ENCODE measurements around the gene GFRA1.

GFRA1 gene, protein sequence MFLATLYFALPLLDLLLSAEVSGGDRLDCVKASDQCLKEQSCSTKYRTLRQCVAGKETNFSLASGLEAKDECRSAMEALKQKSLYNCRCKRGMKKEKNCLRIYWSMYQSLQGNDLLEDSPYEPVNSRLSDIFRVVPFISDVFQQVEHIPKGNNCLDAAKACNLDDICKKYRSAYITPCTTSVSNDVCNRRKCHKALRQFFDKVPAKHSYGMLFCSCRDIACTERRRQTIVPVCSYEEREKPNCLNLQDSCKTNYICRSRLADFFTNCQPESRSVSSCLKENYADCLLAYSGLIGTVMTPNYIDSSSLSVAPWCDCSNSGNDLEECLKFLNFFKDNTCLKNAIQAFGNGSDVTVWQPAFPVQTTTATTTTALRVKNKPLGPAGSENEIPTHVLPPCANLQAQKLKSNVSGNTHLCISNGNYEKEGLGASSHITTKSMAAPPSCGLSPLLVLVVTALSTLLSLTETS

DNA sequence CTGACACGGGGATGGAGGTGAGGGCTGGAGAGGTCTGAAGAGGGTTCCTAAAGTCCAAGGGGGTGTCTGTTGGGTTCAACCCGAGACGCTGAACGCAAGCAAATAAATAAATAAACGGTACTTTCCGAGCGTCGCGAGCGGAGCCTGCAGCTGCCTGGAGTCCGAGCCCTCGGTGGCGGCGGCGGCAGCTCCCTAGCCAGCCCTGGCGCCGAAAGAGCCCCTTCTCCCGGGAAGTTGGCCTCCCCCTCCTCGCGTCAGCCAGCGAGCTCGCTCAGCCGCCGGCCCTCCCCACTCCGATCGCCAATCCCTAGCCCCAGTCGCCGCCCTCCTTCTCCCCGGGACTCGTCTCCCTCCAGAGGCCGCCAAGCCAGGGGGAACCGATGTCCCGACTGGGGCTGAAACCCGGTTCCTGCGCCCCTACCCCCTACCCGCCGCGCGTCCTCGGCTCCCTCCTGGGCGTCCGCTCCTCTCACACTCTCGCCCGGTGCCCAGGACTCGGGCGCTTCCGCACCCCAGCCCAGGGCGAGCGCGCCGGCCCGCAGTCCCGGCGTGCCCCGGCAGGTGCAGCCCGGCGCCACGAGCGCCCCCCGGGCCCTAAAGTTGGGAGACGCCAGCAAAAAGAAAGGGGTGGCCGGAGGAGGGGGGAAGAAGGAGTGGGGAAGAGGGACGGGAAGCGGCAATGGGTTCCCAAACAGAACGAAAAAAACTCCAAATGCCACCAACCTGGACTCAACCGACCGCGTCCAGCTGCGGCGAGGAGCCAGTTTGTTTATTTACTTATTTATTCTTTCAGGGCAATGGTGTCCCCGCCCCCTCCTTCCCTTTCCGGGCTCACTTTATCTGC lies at the start of gene GFRA1:
Gene GFRA1, minus strand, starts transcription at position 767 of the 844 bp plus-strand sequence. CDS start 1,177 bp downstream, outside the sequence.
- no peak for DNase-seq (ENCODE audit: low read depth in 2 of 2)

DNA sequence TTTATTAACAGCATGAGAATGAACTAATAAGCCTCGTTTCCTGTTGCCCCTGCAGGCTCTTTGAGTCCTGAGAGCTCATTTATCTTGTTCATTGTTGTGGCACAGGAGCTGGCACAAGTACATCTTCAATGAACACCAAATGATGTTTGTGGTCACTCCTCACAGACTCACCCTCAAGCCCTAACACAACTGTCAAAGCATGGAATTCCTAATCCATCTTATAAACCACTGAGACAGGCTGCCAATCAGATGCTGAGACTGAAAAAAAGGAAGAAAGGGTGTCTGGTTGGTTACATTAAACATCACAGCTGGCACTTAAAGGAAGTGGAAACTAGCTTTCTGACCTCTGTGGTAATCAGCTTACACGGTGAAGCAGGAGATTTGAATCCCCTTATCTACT lies 43.5 kb upstream of the GFRA1 start:
- DNase-seq (ENCODE audit: low read depth in 2 of 2), result no peak

DNA sequence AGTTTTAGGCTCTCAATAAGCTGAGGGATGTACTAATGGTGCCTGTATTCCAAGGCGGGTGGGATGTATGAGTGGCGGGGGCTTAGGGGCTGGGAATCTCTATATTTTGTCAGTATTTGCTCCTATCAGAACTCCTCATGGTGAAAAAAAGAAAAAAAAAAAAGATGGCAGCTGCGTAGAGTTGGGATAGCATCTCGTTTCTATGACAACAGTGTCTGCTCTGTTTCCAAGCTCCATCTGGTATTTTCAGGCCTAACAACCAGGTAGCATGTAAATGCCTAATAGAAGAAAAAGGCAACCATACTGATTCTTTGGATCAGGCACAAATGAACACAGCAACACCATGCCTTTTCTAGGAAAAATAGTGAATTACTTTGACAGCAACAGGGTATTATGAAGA lies 39.5 kb upstream of the GFRA1 start:
- no peak for DNase-seq (ENCODE audit: low read depth in 2 of 2)

DNA sequence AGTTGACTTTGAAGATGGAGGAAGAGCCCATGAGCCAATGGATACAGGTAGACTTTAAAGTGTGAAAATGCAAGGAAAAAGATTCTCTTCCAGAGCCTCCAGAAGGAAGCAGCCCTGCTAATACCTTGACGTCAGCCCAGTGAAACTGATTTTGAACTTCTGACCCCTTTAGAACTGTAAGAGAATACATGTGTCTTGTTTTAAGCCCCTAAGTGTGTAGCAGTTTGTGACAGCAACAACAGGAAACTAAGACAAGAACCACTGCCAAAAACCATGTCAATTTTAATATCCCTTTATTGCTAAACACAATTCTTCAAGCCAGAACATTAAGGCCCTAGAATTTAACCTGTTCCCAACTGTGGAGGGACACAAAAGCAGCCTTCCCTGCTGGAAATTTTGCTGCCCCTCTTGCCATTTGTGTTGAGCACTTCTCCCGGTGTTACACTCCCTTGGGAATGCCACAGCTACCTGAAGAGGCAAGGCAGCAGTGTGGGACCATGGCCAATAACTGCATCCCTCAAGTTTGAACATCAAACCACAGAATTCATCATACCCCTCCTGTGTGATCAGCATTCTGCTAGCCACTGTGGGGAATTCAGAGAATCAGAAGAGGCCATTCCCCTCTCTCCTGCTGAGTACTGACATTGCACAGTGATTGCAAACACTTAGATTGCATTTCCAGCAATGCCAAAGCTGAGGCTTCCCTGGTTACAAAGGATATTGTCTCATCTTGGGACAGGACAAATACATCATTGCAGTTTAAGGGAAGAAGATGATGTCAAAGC lies 38.9 kb upstream of the GFRA1 start:
- DNase-seq (ENCODE audit: low read depth in 2 of 2), result no peak

DNA sequence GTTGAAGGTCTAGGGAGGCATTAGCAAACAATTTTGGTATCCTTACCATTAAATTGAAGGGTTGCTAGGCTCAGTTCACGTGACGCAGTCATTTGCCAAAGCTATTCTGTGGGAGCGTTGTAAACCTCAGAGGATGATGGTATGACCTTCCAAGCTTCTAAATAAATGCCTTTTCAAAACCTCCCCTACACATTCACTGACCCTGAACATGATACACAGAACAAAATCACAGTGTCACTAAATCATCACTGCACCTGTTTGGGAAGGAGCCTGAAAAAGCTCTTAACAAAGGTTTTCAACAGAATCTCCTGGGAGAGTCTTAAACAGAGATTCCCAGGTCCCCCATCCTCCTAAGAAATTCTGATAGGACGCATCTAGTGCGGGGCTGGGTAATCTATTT lies 38.0 kb upstream of the GFRA1 start:
- DNase-seq (ENCODE audit: low read depth in 2 of 2), result no peak

DNA sequence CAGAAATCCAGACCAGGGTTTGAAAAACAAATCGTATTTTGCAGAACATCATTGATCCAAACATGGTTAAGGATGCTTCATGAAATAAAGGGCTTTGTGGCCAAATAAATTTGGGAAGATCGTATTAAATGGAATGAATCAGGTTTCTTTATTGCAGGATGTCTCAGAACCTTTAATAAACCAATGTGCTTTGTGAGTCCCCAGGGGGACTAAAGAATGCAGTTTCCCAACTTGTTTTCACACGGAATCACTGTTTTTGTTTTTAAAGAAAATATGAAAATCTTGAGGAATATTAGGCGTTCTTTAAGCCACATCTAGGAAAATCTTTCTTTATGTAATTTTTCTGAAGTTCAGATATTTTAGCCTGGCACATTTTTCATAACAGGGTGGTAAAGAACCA lies 34.4 kb upstream of the GFRA1 start:
- DNase-seq (ENCODE audit: low read depth in 2 of 2), result no peak

DNA sequence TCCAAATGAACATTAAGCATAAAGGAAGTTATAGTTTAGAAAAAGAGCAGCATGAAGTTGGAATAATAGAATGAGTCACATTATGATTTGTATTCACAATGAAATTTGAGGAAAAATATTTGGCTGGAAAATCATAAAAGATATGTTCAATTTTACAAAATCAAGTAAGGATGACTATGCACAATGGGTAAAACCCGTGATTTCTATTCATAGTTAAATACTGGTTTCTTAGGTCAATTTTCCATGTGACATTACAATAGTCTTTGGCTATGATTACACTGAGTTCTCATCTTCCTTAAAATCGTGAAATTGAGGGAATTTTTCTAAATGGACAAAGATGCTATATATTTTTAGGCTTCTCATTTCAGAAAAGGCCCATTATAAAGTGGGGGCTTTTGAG lies 33.8 kb upstream of the GFRA1 start:
- no peak for DNase-seq (ENCODE audit: low read depth in 2 of 2)

DNA sequence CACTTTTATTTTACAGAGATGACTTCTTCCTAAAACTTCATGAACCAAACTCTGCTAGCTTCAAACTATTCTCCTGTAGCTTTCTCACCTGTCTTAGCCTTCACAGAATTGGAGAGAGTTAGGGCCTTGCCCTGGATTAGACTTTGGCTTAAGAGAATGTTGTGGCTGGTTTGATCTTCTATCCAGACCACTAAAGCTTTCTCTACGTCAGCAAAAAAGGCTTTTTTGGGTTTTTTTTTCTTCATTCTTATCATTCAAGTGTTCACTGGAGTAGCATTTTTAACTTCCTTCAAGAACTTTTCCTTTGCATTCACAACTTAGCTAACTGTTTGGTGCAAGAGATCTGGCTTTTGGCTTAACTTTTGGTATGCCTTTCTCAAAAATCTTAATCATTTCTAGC lies 31.9 kb upstream of the GFRA1 start:
- DNase-seq (ENCODE audit: low read depth in 2 of 2), result no peak

DNA sequence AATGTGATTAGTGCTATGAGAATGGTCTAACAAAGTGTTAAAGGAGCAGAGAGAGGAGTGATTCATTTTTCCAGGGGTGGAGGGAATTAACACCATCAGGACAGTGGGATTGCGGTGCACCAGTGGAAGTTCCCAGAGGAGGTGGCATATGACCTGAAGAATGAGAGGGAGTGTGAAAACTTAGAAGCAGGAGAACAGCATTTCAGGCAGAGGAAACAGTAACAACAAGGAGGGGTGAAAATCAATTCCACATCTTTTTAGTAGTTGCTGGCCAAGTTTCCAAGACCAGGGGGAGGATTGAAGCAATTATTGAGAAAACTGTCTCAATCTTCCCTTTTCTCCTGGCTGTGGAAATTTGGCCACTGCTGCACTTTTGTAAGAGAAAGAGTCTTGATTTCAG lies 27.5 kb upstream of the GFRA1 start:
- DNase-seq (ENCODE audit: low read depth in 2 of 2), result no peak

DNA sequence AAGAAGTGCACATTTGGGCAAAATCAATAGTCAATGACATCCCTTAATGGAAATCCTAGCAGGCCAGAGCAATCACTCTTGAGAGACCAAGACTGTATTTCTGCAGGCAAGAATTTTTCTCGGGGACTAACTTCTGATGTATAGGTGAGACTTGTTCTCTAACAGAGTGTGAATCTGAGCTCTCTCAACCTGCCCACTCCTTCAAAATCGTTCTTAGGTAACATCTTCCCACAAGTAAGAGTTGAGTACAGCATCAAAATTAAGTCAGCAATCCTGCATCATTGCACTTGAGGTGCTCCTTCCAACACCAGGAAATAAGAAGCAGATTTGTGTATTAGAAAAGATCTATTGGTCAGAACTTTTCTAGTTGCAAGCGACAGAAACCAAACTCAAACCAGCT lies 25.6 kb upstream of the GFRA1 start:
- no peak for DNase-seq (ENCODE audit: low read depth in 2 of 2)

DNA sequence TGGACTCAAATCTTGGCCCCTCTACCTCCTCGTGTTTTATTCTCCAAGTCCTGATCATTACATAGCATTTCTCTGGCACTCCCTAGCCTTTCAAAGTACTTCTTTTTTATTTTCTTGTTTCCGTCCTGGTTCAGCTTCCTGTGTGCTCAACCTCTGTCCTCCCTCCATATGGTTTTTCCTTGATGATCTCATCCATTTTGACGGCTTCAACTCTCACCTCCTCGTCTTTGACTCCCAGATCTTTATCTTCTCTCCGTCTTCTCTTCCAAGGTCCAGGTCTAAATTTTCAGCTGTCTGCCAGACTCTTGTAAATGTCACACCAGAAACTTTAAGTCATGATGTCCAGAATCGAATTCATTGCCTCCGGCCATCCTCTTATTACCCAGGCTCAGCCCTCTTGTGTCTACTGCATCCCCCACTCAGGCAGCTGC lies 23.3 kb upstream of the GFRA1 start:
- DNase-seq (ENCODE audit: low read depth in 2 of 2), result no peak

DNA sequence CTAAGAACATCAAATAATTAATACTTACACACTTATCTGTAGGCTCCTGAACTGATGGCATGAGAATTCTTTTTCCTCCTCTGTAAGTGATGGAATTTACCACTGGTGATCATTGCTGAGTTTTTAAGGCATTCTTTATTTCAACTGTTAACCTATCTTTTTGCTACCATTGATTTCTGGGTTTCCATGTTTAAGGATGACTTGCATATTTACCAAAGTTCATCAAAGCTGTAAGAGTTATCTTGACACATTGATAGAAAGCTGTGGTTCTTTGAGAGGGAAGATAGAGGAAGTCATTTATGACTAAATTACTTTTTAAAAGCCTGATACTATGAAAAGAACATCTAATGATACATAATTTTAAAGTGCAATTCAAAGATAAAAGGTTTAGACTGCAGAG lies 19.5 kb upstream of the GFRA1 start:
- no peak for DNase-seq (ENCODE audit: low read depth in 2 of 2)

DNA sequence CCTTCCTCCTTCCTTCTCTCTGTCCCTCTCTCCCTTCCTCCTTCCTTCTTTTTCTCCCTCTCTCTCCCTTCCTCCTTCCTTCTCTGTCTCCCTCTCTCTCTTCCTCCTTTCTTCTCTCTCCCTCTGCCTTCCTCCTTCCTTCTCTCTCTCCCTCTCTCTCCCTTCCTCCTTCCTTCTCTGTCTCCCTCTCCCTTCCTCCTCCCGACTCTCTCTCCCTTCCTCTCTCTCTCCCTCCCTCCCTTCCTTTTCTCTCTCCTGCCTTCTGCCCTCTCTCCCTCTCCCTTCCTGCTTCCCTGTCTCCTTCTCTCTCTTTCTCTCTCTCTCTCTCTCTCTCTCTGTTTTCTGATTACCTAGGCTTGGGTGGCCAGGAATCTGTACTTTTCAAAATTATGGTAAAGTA lies 16.6 kb upstream of the GFRA1 start:
- no peak for DNase-seq (ENCODE audit: low read depth in 2 of 2)

DNA sequence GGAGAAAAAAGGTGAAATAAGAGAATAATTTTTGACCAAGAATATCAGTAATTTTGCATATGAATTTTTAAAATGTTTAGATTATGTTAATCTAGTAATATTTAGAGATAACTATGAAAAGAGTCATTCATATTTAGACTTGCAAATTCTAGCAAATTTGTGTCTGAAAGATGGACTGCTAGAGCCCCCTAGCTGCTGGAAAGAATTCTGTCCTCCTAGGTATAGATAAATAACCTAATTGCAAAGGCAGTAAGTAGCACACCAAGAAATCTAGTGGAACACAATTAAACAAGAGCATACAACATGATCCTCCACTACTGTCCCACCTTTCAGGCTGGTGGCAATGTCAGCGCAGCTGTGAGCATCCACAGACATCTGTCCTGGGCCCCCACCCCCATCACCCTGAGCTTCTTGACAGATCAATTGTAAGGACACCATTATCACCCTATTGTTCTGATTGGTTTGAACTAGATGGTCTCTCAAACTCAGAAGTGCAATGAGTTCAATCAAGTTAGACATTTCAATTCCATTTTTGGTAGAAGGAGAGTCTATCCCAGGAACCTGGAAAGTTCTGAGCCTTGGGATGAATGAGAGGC lies 15.0 kb upstream of the GFRA1 start:
- DNase-seq (ENCODE audit: low read depth in 2 of 2), result no peak

DNA sequence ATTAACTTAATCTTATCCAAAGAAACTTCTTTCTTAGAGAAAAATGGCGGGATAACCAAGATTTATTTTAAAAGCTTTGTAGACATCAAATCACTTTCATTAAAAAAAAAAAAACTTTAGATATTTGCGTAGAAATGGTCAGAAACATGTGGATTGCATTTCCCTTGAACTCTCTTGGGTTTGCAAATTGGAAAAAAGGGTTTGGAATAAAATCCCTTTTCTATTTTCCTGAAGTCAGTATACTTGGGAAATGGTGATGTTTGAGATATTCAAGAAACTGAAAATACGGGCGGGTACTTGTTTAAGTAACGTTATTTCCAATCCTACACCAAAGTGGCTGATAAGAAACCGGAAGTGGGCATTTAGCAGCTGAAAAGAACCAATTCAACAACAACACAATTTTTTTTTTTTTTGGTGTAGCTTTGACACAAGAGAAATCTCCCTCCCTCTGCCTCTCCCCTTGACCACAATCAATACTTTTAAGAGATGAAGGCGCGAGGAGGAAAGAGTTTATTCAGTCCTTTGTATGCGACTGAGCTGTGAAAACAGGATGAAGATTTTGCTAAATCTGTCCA lies 13.7 kb upstream of the GFRA1 start:
- DNase-seq (ENCODE audit: low read depth in 2 of 2), result no peak

DNA sequence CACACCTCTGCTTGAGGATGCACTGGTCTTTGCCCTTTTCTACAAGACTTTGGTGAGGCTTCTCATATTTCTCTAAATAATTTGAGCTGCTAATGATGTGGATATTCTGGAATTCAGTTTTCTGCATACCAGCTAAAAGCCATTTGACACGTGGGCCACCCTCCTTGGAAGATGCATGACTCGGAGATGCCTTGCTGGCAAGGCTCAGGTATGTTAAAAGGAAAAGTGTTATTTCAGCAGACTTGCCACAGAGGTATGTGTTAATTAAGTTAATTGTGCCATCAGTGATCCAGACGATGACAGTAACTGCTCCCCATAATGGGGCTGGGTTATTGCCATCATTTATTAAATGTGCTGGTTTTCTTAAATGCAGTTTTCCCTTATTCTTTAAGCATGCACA lies 8.8 kb upstream of the GFRA1 start:
- DNase-seq (ENCODE audit: low read depth in 2 of 2), result no peak

DNA sequence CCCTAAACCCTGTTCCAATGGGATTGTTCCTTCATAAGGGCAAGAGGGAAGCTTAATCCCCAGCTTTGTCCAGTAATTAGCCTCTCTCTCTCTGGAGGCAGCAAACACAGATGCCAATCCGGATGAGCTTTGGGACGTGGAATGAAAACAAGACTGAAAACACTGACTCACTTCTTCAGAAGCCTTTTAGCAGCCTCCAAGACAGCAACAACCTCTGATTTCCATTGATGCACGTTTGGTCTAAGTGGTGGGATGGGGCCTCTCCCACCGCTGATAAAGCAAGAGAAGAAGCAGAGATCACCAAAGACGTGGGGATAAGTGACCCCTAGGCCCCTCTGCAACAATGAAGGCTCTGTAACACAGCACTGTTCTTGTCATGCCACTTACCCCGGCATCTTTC lies 5.8 kb upstream of the GFRA1 start:
- DNase-seq (ENCODE audit: low read depth in 2 of 2), result no peak

DNA sequence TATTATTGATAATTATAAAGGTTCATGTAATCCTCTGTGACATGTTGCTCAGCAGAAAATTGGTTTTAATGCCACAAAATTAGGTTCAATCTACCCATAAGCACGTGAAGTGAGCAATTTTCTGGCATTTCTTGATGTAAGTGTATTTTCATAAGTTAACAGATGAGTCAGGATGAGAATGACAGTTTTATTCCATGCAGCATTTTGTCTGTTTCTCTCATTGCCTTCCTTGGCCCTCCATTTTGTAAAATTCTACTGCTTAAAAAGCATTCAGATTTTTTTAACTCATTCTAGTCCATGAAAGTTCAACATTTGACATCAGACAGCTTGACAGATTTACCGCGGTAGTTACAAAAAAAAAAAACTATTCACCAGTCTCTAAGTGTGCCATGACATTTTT lies 4.0 kb upstream of the GFRA1 start:
- no peak for DNase-seq (ENCODE audit: low read depth in 2 of 2)

DNA sequence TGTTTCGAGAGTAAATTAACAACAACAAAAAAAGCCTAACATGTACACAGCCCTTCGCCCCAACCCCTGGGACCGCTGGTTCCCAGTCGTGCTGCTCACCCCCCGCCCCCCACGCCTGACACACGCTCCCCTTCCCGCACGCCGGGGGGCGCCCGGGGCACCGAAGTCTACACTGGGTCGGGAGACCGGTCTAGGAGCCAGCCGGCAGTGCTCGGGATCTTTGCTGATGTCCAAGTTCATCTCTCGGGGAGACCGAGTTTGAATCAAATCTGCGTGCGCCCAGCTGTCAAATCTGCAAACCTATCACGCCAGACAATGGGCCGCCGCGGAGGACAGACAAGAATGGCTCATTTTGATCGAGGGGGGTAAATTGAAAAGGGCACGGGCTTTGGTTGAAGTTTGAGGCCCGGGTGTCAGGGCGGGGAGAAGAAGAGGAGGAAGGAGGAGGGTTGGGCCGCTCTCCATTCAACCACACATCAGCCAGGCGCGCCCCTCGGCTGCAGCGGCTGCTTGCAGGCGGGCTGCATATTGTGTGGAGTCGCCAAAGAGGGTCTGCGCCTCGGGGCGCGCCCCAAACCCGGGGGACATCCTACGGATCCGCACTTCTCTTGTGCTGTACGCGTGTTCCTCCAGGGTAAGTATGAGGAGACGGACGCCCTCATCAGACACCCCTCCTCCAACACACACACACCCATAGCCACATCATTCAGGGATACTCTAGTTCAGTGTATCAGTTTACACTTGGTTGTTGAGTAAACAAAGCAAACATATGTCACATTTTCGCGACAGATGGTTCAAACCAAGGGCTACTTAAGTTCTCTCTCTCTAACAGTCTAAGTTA lies 1.3 kb upstream of the GFRA1 start:
- DNase-seq (ENCODE audit: low read depth in 2 of 2), result no peak

DNA sequence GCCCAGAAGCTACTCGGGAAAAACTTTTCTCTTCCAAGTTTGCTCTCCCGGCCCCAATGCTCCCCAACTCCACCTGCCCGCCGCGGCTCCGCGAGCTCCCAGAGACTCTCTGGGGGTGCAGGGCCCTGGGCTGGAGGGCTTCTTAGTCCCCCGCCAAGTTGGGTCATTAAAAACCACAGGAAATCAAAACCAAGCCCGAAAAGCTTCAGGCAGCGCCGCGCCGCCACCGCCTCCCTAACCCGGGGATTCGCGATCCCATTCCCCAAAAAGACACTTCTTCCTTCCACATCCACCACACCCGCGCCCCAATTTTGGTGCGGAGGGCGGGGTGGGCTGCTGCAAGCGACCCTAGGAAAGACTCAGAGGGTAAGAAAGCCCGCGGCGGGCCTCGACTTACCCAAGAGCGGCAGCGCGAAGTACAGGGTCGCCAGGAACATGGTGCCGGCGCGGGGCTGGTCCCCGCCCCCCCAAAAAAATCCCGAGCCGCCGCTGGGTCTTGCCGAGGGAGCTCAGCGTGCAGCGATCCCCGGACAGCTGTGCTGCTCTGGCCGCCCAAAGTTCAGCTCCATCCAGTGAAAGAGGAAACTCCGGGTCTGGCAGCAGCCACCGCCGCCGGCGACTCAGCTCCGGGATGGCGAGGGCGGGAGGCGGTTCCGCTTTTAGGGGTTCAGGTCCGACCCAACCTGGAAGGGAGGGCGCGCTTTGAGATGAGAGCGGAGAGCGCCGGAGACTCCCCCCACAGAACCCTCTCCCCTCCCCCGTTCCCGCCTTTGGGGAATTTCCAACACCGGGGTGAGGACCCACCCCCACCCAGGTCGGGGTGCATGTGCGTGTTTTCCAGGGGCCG lies 1.2 kb downstream of the GFRA1 start:
- DNase-seq (ENCODE audit: low read depth in 2 of 2), result no peak
